Measurements from ENCODE around the gene IGLON5.

IGLON5 gene

GRCh38 chr19:51282335-51282734 lies 29.1 kb upstream of the IGLON5 start:
- no peak for DNase-seq (ENCODE audit: low read depth)
- no peak for TF ChIP-seq CTCF (IDR thresholded peaks at IDR 0.05; ENCODE audit: control insufficient read depth, extremely low read depth, insufficient read depth)

GRCh38 chr19:51285682-51286081 lies 25.8 kb upstream of the IGLON5 start:
- no peak for TF ChIP-seq CTCF (IDR thresholded peaks at IDR 0.05; ENCODE audit: control insufficient read depth, extremely low read depth, insufficient read depth)
- no peak for DNase-seq (ENCODE audit: low read depth)

More at GRCh38 chr19:51282335-51282734, 29.1 kb upstream of the IGLON5 start:
- H3K4me3 ChIP-seq (ENCODE audit: low read depth, low read length): no peak overlapping the region

GRCh38 chr19:51289635-51290034 lies 21.8 kb upstream of the IGLON5 start:
- no peak for DNase-seq (ENCODE audit: low read depth)

More at GRCh38 chr19:51285682-51286081, 25.8 kb upstream of the IGLON5 start:
- H3K4me3 ChIP-seq (ENCODE audit: low read depth, low read length): no peak overlapping the region

GRCh38 chr19:51292971-51293370 lies 18.5 kb upstream of the IGLON5 start:
- no peak for DNase-seq (ENCODE audit: low read depth)
- H3K4me3 ChIP-seq (ENCODE audit: low read depth, low read length): no peak overlapping the region
- no peak for TF ChIP-seq CTCF (IDR thresholded peaks at IDR 0.05; ENCODE audit: control insufficient read depth, extremely low read depth, insufficient read depth)

More at GRCh38 chr19:51289635-51290034, 21.8 kb upstream of the IGLON5 start:
- TF ChIP-seq CTCF (IDR thresholded peaks at IDR 0.05; ENCODE audit: control insufficient read depth, extremely low read depth, insufficient read depth): no peak
- no peak overlapping the region for H3K4me3 ChIP-seq (ENCODE audit: low read depth, low read length)

- H3K4me3 ChIP-seq (ENCODE audit: low read depth, low read length): no peak overlapping the region
- no peak for TF ChIP-seq CTCF (IDR thresholded peaks at IDR 0.05; ENCODE audit: control insufficient read depth, extremely low read depth, insufficient read depth)
- DNase-seq (ENCODE audit: low read depth): no peak
These were observed 17.8 kb upstream of the IGLON5 start for GRCh38 chr19:51293571-51294210.

- no peak for DNase-seq (ENCODE audit: low read depth)
- no peak overlapping the region for H3K4me3 ChIP-seq (ENCODE audit: low read depth, low read length)
- TF ChIP-seq CTCF (IDR thresholded peaks at IDR 0.05; ENCODE audit: control insufficient read depth, extremely low read depth, insufficient read depth): no peak
These were observed 17.1 kb upstream of the IGLON5 start for GRCh38 chr19:51294211-51294976.
